GM19025 (cell line): ENCODE data around the gene TSACC.

ENCODE experiments used
- ATAC-seq: cut with Tn5 transposase; IDR thresholded peaks from one replicate; pipeline ENCODE4 v1.9.1; 2021; ENCODE audit warnings: mild to moderate bottlenecking, low read depth, moderate library complexity; ENCODE audit not compliant: unreplicated experiment

Gene TSACC

DNA sequence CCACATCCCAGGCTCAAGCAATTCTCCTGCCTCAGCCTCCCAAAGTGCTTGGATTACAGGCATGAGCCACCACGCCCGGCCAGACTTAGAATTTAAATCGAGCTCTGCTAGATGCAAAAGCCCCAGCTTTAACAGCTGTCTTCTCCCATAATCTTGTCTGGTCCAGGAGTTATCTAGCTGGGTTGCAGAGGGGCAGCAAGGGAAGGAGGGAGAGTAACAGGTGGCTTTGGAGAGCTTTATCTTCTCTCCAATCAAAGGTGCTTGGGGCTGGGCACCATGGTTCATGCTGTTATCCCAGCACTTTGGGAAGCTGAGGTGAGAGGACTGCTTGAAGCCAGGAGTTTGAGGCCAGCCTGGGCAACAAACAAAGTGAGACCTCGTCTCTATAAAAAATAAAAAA lies 34.5 kb downstream of the TSACC start:
- ATAC-seq, result no peak

DNA sequence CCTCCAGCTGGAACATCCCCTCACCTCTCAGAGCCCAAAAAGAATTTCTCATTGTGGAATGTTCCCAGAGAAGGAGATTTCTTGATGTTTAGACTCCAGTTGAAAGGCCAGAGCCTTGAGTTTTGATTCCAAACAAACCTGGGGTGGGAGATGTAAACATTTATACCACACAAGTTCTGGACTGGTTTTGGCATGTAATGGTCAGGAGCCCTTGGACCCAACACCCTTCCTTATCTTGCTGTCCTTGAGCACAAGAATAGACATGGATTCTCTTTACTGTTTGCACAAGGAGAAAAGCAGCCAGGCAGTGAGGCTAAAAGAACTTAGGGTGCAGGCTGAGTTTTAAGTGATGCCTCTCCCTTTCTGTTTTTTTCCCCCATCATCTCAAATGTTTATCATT lies 35.2 kb downstream of the TSACC start:
- ATAC-seq, result no peak

DNA sequence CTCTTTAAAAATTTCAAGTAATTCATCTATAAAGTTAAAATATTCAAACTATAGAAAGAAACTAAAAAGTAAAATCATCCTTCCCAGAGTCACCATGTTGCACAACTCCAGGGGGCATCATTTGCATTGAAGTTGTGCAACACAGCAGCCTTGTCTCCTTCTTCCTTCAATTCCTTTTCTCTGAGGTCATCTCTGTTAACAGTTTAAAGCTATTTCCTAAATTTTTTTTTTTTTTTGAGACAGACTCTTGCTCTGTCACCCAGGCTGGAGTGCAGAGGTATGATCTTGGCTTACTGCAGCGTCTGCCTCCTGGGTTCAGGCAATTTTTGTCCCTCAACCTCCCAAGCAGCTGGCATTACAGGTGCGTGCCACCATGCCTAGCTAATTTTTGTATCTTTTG lies 37.8 kb downstream of the TSACC start:
- ATAC-seq, result no peak

DNA sequence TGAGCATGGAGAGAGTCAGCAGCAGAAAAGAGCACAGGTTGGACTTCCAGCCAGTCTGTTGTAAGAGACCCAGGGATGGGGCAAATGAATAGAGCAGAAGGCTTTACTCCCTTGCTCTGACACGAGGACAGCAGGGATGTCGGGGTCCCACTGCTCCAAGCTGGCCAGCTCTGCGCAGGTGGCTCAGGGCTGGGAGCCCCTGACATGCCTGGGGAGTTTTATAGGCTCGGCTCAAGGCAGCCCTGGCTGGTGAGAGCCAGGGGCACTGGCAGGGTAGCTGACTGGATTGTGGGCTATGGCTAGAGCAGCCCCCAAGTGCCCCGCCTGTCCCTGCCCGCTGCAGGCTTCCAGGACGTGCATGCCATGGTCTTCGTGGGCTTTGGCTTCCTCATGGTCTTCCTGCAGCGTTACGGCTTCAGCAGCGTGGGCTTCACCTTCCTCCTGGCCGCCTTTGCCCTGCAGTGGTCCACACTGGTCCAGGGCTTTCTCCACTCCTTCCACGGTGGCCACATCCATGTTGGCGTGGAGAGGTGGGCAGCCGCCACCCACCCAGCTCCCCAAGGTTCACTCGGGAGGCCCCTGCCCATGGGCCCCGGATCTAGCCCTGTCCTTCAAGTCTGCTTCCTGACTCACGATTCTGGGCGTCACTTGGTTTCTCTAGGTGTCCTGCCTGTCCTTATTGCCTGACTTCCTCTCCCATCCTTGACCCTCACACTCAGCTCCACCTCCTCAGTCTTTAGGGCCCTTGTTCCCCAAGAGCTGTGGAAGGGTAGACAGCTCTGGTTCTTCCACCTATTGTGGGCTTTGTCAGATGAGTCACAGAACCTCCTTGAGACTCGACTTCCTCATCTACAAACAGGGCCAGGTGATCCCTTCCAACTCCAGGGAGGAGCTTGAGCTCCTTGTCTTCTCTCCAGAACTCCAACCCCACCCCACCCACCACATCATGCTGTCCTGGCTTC lies 38.9 kb downstream of the TSACC start:
- ATAC-seq, result no peak

DNA sequence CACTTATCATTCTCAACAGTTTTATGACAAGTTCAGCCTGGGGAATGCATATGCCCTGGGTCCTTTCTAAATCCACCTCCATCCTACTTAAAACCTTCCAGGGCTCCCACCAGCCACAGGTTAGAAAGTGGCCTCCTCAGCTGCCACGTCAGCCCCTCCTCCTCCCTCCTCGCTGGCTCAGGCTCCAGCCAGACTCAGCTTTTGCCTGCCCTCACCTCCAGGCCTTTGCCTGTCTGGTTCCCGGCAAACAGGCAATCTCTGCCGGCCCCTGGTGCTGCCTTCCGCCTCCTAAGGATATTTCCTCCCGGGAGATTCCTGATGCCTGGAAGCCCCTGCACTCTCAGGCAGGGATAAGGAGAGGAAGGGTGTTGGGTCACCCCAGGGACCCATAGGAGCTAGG lies 40.2 kb downstream of the TSACC start:
- no peak for ATAC-seq

DNA sequence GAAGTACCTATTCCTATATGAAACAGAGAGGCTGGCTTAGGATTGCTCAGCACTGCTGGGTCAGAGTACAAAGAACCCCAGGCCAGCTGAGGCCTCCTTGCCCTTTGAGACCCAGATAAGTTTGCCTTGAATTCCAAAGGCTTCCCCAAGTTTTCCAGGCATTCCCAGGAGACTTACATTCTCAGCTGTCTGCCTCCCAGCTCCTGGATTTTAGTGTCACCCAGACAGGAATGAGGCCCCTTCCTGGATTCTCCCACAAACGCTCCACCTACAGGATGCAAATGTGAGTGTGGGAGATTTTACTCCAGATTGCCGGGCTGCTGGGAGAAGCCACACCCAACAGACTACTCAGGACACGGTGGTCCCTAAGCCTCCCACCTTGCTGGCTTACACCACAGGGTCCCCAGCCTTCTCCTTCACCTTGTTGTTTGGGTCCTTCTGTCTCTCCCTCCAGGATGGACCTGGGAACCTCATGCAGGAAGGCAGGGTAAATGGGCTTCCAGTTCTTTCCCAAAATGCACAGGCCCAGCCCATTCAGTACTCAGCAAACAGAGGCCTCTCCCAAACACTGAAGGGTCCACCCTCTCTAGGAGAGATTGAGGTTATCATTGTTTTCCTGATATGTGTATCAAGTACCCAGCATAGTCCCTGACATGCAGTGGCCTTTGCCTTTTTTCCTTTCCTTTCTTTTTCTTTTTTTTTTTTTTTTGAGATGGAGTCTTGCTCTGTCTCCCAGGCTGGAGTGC lies 41.3 kb downstream of the TSACC start:
- no peak for ATAC-seq

DNA sequence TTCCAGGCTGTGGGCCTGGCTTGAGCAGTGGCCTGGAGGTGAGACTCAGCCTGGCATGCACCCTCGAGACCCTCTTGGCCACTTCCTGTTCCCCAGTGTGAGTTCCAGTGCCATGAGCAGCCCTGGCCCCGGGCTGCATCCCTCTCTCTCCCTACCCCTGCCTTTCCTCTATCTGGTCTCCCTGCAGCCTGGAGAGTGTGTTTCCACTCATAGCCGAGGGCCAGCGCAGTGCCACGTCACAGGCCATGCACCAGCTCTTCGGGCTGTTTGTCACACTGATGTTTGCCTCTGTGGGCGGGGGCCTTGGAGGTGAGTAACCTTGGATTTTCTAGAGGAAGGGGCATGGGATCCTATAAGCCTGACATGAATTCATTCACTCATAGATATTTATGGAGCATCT lies 44.2 kb downstream of the TSACC start:
- no peak for ATAC-seq

DNA sequence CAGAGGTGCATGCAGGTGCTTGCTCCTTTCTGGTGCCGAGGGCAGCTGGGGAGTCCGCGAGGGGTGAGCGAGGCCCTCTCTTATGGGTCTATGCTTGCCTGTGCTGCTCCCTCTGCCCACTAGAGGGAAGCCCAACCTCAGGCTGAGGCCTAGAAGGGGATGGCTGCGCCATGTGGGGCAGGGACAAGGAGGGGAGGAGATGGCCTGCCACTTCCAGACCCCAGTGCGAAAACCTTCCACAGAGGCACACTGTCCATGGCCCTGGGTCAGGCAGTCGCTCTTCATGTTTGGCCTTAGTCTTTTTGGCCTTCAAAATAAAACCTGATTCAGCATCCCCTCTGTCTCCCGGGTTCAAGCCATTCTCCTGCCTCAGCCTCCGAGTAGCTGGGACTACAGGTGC lies 44.7 kb downstream of the TSACC start:
- ATAC-seq, result peak; percentile 67

DNA sequence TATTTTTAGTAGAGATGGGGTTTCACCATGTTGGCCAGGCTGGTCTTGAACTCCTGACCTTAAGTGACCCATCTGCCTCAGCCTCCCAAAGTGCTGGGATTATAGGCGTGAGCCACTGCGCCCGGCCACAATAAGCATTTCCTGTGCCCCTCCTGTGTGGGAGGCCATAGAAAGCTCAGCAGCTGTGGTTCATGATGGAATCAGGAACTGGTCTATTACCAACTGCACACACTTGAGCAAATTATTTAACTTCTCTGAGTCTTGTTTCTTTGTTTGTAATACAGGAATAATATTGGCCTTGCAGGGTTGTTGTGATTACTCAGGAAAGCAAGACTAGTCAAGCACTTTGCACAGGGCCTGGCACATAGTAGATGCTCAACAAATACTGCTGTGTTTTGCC lies 45.7 kb downstream of the TSACC start:
- ATAC-seq, result no peak

DNA sequence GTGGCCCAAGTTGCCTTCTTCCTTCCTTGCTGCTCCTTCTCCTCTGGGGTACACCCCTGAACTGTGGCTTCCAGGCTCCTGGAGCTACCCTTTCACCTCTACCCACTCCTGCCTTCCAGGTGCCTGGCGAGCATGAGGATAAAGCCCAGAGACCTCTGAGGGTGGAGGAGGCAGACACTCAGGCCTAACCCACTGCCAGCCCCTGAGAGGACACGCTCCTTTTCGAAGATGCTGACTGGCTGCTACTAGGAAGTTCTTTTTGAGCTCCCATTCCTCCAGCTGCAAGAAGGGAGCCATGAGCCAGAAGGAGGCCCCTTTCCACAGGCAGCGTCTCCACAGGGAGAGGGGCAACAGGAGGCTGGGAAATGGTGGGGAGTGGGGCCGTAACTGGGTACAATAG lies 46.3 kb downstream of the TSACC start:
- ATAC-seq, result no peak

DNA sequence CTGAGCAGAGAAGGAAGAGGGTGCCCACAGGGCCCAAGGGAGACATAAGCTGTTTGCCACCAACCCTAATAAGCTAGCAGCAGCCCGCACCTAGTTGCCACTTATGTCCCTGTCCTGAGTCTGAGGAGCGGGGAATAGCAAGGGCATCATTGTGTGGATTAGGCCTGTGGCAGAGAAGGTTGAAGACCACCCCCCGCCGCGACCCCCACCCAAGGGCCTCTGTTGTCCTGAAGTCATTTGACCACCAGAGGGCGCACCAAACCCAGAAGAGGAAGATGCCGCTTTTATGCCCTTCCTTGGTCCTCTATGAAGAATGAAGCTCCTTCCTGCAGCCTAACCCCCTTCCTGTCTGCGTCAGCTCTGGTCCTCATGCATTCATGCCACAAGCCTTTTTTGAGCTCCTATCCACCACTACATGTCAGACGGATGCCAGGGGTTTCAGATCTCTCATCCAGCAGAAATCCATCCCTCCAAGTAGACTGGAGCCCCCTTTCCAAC lies 47.3 kb downstream of the TSACC start:
- no peak for ATAC-seq

DNA sequence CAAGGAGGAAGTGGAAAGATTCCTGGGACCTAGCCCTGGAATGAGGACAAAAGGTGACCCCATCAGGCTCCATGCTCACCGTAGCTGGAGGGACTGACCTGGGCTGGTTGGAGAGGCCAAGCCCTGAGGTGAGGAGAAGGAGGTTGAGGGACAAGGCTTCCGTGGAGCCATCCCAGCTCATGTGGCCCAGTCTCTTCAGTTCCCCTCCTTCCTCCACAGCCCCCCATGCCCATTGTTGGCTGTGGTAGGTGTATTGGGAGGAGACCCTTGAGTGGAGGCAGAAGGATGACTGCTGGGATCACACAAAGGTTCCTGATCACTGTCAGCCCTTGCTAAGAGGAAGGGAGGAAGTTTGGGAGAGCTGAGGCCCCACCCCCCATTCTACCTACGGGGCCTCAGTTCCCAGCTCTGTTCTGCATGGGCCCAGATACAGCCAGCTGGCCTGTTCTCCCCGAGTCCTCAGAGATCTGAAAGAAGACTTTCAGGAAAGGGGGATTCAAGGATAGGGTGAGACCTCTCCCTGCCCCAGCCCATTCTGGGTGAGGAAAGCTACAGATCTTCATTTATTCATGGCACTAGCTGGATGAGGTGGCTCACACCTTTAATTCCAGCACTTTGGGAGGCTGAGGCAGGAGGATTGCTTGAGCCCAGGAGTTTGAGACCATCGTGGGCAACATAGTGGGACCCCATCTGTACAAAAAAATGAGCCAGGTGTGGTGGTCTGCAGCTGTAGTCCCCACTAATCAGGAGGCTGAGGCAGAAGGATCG lies 48.0 kb downstream of the TSACC start:
- no peak for ATAC-seq

DNA sequence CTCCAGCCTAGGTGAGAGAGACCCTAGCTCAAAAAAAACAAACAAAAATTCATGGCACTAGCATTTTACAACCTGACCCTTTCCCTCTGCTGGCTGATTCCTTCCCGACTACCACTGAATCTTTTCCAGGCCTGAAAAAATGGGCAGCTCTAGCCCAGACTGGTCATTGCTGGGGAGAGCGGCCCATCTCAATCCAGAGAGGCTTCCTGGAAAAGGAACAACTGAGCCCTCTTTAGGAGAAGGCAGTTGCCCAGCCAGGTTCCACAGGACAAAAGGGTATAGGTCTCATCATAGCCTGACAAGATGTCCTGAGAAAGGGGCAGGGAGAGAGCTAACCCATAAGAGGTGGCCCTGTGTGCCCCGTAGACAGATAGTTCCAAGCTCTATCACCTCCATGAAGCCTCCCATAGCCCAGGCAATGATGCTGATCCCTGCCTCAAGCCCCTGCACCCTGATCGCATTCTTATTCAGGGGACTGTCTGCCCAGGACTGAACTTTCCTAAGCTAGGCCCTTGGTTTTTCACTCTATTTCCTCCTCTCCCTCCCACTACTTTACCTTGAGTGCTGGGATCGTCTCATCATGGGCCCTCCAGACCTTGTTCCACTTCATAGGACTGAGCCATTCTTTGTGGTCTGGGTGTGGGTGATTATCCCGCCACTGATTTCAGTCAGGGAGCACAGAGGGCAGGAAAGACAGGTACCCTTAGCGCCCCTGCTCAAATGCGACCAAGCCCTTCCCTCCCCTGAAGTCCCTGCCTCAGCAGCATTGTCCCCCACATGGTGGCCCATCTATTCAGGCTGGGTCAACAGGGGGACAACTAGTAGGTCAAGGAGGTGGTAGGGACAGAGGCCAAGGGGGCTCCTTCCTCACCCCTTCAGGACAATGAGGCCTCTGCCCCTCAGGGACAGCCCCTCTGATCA lies 48.9 kb downstream of the TSACC start:
- no peak for ATAC-seq

DNA sequence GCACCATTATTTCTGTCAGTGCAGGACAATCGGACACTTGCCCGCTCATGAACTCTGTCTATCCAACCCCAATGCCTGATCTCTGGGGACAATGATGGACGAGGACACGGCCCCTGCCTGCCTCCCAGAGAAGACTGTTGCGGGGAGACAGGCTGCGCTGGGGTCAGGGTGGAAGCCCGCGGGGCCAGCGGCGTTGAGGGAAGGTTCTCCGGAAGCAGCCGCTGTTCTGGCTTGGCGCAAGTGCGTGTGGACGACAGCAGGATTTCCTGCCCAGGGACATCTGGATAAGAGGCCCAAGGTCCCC lies 49.5 kb downstream of the TSACC start:
- ATAC-seq, result no peak

DNA sequence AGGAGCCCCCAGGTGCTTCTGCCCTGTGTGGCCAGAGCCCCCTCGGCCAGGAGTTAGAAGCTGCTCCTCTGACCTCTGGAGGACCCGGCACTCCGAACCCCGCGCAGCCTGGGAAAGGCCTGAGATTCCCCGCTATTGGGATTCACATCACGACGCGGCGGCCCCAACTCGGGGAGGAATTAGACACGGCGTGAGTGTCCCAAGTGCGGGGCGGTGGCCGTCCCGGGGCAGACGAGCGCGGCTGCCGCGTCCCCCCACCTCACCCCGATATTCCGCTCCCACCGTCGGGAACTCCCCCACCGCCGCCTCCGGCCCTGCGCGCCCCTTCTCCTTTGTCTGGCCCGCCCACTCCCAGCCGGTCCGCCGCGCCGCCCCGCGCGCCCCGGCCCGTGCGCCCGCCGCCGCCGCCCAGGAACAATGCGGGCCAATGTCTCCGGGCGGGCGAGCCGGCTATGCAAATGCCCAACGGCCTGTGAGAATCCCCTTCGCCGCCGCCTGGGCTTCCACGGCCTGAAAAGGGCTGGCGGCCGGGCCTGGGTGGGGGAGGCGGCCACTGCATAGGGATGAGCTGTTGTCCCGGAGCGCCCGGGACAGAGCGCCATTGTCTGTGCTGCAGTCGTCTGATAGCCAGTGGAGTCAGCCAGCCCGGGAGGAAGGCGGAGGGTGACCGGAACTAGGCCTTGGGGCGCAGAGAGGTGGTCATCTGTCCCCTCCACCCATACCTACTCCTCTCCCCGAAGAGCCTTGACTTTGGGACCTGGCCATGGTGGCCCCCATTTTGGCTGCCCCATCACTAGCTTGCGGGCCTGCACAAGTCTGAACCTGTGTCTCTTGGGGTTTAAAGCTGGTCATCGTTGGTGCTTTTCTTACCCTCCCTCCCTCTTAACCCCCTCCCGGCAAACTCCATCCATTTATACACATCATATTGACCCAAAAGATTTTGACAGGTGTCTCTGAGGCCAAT lies 50.1 kb downstream of the TSACC start:
- no peak for ATAC-seq

DNA sequence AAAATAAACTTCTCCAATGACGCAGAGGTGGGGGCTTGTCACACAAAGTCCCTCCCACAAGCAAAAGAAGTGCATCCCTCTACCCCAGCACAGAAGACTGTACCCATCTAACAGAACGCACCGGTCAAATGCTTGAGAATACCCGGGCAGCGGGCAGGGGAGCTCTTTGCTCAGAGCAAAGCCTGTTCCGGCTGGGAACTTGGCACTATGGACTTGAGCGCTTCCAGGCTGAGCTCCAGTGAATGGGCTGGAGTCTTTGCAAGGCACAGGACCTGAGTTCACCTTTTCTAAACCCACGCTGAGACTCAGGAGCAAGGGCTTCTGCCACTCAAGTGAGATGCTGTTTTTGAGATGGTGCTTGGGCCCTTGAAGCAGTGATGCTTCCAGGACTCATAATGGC lies 51.0 kb downstream of the TSACC start:
- no peak for ATAC-seq

DNA sequence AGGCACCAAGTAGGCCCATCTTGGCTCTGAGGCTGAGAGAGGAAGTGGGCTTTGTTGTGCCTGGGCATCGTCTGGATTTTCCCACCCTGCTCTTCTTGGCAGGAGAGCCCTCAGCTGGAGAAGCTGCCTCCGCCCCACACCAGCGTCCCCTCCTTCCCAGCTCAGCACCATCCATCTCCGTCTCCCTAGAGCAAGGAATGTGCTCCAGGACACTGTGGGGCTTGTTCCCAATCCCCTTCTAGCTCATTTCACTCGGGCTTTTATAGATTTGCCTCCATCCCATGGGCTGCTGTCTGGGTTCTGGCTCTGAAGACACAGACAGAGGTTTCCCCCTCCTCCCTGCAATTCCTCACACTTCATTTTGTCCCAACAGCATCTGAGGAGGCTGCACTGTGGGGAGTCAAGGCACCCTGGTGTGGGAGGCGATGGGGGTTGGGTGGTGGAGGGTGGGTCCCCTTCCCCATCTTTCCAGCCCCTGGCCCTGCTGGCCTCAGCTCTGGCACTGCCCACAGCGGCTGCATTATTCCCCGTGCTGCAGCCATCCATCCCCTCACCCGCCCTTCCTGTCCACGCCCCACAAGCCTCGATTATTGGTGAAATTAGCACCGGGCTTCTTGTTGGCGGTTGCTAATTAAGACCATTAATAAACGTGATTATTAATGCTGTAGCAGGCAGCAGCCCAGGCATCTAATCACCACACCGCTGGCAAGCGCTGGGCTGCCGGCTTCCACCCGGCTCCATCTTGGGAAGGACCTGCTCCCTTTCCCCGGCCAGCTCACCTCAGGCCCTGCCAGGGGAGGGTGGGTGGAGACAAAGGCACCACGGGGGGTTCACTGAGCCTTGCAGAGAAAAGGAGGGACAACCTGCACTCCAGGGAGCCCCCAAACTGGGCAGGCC lies 52.4 kb downstream of the TSACC start:
- ATAC-seq, result no peak

DNA sequence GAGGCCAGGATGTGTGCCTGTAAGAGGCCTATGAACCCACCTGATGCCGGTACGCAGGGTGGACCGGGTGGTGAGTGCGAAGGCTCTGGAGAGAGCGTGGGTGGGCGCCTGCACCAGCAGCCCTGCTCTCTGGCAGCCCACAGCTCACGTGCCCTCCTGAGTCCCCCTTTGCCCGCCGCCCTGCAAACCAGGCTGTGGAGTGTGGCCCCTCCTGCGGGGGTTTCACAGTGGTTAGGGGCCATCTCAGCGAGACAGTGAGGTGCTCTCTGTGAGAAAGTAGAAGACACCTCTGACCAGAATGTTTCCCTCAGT lies 53.0 kb downstream of the TSACC start:
- ATAC-seq, result no peak
